GM19193 (cell line): ENCODE data around the gene FUOM.

Source experiments
- POLR2A ChIP-seq: IDR thresholded peaks from 4 replicates; pipeline ENCODE4 v1.6.1; 2011; ENCODE audit not compliant: insufficient read depth, insufficient read length; ENCODE audit errors: extremely low read depth

FUOM gene

GRCh38 chr10:133361773-133362441, 4.1 kb upstream of the FUOM start:
- no peak for TF ChIP-seq POLR2A

GRCh38 chr10:133361227-133361626, 3.4 kb upstream of the FUOM start:
- TF ChIP-seq POLR2A = no peak

DNA sequence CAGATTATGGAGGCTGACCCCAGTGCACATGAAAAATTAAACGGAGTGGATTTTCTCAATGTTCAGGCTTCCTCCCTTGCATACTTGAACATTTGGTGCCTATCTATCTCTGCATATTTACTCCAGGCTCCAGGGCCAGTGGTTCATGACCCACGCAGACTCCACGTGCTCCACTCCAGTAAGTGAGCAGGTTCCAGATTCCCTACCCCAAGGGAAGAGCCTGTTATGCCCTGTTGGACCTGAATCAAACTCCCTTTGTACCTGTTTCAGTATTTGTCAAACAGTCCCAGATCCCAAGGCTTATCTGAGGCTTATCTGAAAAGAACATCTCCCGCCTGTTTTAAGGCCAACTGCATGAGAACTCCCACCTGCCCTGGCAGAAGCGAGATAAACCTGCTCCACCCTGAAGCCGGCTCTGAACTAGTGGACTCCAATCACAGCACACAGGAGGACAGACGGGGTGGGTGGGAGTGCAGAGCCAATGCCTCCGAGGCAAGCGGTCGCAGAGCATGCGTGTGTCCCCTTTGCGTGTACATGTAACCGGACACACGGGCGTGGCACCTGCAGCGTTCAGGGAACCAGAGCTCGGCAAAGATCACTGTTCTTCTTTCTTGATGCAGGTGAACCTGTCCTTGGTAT, 2.3 kb upstream of the FUOM start:
- no peak for TF ChIP-seq POLR2A

GRCh38 chr10:133359554-133359971, 1.7 kb upstream of the FUOM start:
- TF ChIP-seq POLR2A = no peak

DNA sequence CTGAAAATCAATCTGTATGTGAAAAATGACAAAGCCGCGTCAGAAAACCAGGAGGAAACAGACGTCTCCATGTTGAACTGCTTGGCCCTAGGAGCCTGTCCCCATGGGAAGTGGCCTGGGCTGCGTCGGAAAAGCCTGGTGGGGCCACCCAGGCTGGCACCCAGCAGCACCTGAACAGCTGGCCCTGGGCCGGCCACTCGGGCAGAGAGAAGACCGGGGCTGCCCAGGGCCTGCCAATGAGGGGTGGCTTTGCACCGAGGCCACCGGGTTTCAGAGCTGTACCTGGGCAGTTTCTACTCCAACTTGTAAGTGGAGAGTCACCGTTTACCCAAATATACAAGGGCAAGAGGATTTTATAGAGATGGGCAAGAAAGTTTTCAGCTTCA, 1.1 kb upstream of the FUOM start:
- TF ChIP-seq POLR2A = no peak

DNA sequence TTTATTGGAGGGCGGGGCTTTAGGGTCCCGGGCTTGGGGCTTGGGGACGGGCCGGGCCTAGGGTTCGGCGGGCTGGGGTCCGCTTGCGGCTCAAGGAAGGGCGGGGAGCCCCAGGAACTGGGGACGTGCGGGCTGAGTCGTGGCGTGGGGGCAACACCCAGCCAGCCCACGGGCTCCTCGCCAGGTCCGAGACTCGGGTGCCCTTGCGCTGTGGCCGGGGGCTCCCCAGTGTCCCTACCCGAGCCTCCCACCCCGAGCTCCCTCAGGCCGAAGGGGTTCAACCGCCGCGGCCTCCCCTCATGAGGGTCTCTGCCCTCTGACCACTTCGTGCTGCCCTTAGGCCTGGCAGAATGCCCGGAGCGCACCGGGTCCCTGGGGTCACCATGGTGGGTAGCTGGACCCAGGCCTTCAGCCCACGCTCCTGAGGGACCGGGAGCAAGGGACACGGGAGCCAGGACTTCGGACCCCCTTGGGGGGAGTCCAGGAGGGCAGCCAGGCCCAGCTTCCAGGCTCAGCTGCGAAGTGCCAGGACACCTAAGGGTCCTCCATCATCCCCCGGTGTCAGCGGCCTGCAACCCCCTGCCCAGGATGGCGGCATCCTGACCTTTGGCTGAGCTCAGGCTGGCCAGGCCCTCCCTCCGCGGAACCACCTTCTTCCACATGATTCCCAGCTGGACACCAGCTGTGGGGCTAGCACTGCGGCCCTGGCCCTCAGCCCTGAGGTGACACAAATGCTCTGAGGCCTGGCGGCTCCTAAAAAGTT, 524 bp upstream of the FUOM start:
- TF ChIP-seq POLR2A = no peak

DNA sequence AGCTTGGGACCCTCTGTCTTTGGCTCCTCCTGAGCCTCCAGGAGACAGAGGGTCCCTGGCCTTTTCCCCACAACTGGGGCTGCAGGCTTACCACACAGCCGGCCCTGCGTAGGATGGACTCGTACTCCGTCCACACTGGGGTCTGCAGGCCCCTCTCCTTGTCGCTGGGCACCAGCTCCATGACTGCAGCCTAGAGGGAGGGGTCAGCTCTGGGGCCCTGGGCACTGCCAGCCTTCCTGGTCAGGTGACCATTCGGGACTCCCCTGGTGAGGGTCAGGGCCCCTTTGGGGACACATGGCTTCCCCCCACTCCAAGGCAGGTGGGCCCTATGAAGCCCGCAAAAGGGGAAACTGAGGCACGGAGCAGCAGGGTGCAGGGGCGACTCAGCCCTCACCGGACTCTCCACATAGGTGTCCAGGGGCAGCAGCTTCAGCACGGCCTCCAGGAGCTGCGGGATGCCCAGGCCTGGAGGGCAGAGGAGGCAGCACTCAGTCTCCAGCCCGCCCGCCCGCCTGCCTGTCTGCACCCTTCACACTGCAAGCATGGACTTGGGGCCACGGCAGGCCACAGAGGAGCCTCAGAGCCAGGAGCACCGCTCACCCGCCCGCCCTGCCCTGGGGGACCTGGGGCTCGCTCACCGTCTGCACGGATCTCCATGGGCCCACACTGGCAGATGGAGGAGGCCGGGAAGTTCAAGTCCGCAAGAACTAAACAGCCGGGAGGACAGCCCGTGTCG, 1.1 kb downstream of the FUOM start:
- no peak for TF ChIP-seq POLR2A

GRCh38 chr10:133355991-133356390, 1.8 kb downstream of the FUOM start:
- TF ChIP-seq POLR2A = no peak

DNA sequence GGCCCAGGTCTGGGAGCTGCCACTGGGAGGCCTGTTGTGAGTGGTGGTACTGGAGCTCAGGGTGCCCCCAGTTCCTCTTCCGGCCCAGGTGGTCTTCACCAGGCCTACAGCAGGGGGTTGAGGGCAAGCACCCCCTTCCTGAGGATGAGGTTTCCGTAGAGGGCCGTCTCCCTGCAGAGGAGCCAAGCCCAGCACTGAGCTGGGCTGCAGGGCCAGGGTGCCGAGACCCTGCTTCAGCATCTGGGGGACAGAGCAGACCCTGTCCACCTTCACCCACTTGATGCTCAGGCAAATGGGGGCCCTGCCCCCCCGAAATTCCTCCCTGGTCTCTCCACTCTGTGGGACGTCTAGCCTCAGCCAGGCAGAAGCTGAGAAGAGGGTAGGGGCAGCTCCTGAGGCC, 2.6 kb downstream of the FUOM start:
- no peak for TF ChIP-seq POLR2A

DNA sequence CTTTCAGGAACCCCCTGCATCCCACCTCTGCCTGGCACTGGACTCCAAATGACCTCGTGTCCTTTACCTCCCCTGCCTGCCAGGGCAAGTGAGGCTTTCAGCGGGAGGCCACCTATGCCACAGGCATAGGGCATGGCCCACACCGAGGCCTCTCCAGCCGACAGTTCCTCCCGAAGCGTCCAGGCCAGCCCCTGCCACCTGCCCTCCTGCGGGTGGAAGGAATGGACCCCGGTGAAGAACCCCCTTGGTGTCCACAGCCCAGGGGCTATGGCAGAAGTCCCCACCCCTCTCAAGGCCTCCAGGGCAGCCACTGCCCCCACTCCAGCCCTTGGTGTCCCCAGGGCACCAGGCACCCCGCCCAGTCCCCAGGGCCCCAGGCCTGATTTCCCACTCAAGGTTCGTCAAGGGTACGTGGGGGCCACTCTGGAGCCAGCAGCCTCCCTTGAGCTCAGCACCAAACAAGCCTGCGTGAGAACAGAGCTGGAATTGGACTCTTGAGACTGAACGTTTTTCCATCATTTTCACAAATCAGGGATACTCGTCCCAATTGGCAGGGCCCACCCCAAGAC, 3.1 kb downstream of the FUOM start:
- no peak for TF ChIP-seq POLR2A

DNA sequence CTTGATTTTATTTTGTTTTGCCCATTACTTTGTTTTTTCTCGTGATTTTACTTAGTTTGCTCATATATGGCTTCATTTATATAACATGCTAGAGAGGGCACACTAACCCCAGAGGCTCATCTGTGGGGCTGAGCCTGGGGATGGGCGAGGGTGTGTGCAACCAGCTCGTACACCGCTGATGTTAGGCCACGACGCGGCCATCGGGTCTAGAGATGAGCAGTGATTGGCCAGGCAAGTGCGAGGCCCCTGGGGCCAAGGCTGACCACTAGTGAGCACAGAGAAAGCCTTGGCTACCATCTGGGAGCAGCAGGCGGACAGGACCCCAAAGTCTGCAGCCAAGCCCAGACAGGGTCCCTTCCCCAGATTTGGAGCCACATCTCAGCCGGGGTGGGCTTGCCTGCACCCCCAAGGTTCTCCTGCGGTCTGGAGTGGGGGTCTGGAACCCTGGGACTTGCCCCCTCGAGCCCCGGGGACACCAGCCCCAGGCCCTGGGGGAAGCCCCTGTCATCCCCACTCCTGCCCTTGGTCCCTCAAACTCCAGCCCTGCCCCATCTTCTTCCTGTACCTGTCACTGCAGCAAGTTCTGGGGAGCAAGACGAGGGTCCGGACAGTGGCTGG, 3.7 kb downstream of the FUOM start:
- TF ChIP-seq POLR2A = no peak

DNA sequence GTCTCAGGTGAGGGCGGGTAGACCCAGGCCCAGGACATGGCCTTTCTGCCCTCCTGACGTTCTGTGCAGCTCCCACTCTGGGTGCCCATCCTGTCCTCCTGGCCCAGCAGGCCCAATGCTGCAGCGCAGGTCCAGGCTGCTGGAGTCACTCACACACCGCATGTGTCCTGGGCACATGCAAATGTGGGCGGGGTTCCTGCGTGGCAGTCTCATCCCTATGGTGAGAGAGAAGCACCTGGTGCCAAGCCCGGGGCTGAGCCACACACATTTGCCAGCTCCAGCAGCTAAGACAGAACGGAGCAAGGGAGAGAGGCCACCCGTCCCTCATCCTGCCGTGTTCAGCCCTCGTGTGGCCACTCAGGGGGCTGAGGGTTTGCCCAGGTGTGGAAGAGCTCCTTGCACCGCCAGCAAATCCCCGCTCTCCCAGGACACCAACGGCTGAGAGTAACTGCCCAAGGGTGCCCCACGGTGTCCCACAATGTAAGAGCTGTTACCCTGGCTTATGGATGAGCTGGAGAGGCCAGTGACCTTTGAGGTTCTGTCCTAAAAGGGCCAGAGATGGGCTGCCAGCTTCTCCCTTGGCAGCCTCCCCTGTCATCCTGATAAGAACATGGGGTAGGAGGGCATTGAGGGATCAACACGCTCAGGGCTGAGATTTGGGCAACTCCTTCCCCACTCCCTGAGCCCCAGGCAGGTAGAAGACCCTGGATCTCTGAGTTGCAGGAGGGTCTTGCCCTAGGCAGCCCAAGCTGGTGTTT, 4.4 kb downstream of the FUOM start:
- no peak for TF ChIP-seq POLR2A

DNA sequence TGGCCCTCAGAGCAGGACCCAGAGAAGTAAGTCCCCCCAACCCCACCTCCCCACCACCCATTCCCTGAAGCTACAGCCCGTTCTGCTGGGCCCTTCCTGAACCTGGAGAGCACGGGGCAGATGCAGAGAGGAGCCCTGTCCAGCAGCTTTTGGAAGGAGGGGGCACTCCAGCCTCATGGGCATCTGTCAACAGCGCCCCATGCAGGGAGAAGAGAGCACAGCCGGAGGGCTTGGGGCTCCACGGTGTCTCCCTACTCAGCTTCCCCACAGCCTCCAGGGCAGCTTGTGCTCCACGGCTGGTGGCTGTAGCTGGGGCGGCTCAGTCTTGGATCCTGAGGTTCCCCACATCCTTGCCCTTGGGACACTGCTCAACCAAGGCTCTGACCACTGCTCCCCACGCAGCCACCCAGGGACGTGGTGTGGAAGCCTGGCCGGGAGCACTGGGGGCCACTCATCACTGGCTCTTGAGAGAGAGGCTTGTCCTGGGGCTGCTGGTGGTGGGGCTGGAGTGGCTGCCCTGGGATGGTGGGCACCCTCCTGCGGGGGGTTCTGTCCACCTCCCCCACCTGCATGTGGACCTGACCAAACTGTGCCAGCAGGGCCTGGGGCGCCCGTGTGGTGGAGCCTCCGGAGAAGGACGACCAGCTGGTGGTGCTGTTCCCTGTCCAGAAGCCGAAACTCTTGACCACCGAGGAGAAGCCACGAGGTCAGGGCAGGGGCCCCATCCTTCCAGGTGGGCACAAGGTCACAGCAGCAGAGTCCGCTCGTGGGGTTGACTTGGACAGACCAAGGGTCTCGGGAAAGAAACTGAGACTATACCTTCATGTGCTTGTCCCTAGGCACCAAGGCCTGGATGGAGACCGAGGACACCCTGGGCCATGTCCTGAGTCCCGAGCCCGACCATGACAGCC, 6.2 kb downstream of the FUOM start:
- TF ChIP-seq POLR2A = no peak
